PFSK-1 (cell line): ENCODE data around the gene ZNF507.

ENCODE experiments used
- POLR2AphosphoS5 ChIP-seq: IDR thresholded peaks from 2 replicates; pipeline ENCODE4 v1.6.1; 2012; ENCODE audit warnings: low read depth, mild to moderate bottlenecking, control low read depth, low read length, moderate library complexity
- REST ChIP-seq, 2 experiments: IDR thresholded peaks; 2 replicates each; pipeline versions ENCODE4 v1.6.1 to v1.8.0; 2011 to 2012; ENCODE audit warnings: low read depth in 2 of 2, low read length in 2 of 2, control low read depth in 1 of 2, inconsistent platforms in 1 of 2, mild to moderate bottlenecking in 1 of 2, moderate library complexity in 1 of 2; ENCODE audit not compliant: insufficient read depth in 1 of 2
- TAF1 ChIP-seq: IDR thresholded peaks from 2 replicates; pipeline ENCODE4 v1.6.1; 2012; ENCODE audit warnings: low read length, control low read depth, borderline replicate concordance; ENCODE audit not compliant: insufficient read depth

- TF ChIP-seq POLR2AphosphoS5 (no peak), TAF1 (no peak), REST (IDR thresholded peaks at IDR 0.05; ENCODE audit: insufficient read depth in 1 of 2, low read depth in 2 of 2, low read length in 2 of 2) (no peak)
These were observed 43.0 kb downstream of the ZNF507 start for GRCh38 chr19:32388393-32388855.
